ENCODE data around the gene FLRT3. TPM values are rescaled to one million over a fixed set of nuclear protein-coding genes. Genes with fewer than 3 reads are reported as not detected.

The FLRT3 gene
- total and polyA plus RNA-seq, 7 donors: under 0.01 to 9.6 (median 3.6) TPM; not detected in 1

GRCh38 chr20:14383335-14383734, 45.9 kb upstream of the FLRT3 start:
- Histone ChIP-seq H3K4me3 (no peak overlapping the region), H3K27ac (no peak overlapping the region), H3K4me1 (peaks cover 0 to 6% (median 3%) of the 10 kb centered on the region in 4 donors), H3K27me3 (no peaks in the 10 kb centered on the region), H3K9me3 (peaks cover 0 to 5% (median 0%) of the 10 kb centered on the region in 4 donors), H3K36me3 (no peaks in the 10 kb centered on the region)
- intact Hi-C loops (cut with DNase I): no loop called here
- DNase-seq: no peak
- 80 to 84% methylated on average over 5 of the region's 5 CpGs for WGBS, 2 donors
- TF ChIP-seq EP300 (IDR thresholded peaks at IDR 0.05) (no peak), CTCF (IDR thresholded peaks at IDR 0.05) (no peak), POLR2AphosphoS5 (IDR thresholded peaks at IDR 0.05) (no peak), POLR2A (IDR thresholded peaks at IDR 0.05) (no peak)

GRCh38 chr20:14378326-14378725, 40.9 kb upstream of the FLRT3 start:
- DNase-seq: no peak
- Histone ChIP-seq H3K27ac (no peak overlapping the region), H3K4me1 (peaks cover 0 to 9% (median 3%) of the 10 kb centered on the region in 4 donors), H3K36me3 (no peaks in the 10 kb centered on the region), H3K27me3 (no peaks in the 10 kb centered on the region), H3K9me3 (no peaks in the 10 kb centered on the region), H3K4me3 (no peak overlapping the region)
- TF ChIP-seq CTCF (IDR thresholded peaks at IDR 0.05) (no peak), POLR2A (IDR thresholded peaks at IDR 0.05) (no peak), EP300 (IDR thresholded peaks at IDR 0.05) (no peak), POLR2AphosphoS5 (IDR thresholded peaks at IDR 0.05) (no peak)
- intact Hi-C loops (cut with DNase I): no loop called here

- intact Hi-C loops (cut with DNase I): no loop called here
- Histone ChIP-seq H3K4me1 (peaks cover 0 to 9% (median 3%) of the 10 kb centered on the region in 4 donors), H3K27me3 (no peaks in the 10 kb centered on the region), H3K36me3 (no peaks in the 10 kb centered on the region), H3K9me3 (no peaks in the 10 kb centered on the region), H3K27ac (no peak overlapping the region), H3K4me3 (no peak overlapping the region)
- DNase-seq: no peak
- no peak for TF ChIP-seq POLR2A (IDR thresholded peaks at IDR 0.05)
- no peak for TF ChIP-seq POLR2AphosphoS5 (IDR thresholded peaks at IDR 0.05)
- TF ChIP-seq CTCF (IDR thresholded peaks at IDR 0.05): no peak
- TF ChIP-seq EP300 (IDR thresholded peaks at IDR 0.05): no peak
- 81 to 82% methylated on average over 4 of the region's 4 CpGs for WGBS, 2 donors
Observed at GRCh38 chr20:14375416-14375985, 38.1 kb upstream of the FLRT3 start.

- H3K4me1 ChIP-seq: peaks cover 0 to 9% (median 3%) of the 10 kb centered on the region in 4 donors
- no peak overlapping the region for H3K4me3 ChIP-seq
- H3K27me3 ChIP-seq: no peaks in the 10 kb centered on the region
- H3K27ac ChIP-seq: no peak overlapping the region
- no peaks in the 10 kb centered on the region for H3K9me3 ChIP-seq
- no peak for DNase-seq
- WGBS, 2 donors: 62 to 81% methylated on average over 3 of the region's 3 CpGs
- no peaks in the 10 kb centered on the region for H3K36me3 ChIP-seq
- TF ChIP-seq CTCF (IDR thresholded peaks at IDR 0.05) (no peak), POLR2A (IDR thresholded peaks at IDR 0.05) (no peak), POLR2AphosphoS5 (IDR thresholded peaks at IDR 0.05) (no peak)
- intact Hi-C loops (cut with DNase I): no loop called here
Observed at GRCh38 chr20:14374196-14374595, 36.8 kb upstream of the FLRT3 start.
